SH-SY5Y (cell line): ENCODE data around the gene CDH10.

ENCODE experiments used
- GATA2 ChIP-seq: IDR thresholded peaks from 2 replicates; pipeline ENCODE4 v1.6.1; 2011; ENCODE audit warnings: mild to moderate bottlenecking, low read depth, low read length
- GATA3 ChIP-seq: IDR thresholded peaks from 2 replicates; pipeline ENCODE4 v1.6.1; 2011; ENCODE audit warnings: low read depth, mild to moderate bottlenecking, low read length, moderate library complexity

Gene CDH10

DNA sequence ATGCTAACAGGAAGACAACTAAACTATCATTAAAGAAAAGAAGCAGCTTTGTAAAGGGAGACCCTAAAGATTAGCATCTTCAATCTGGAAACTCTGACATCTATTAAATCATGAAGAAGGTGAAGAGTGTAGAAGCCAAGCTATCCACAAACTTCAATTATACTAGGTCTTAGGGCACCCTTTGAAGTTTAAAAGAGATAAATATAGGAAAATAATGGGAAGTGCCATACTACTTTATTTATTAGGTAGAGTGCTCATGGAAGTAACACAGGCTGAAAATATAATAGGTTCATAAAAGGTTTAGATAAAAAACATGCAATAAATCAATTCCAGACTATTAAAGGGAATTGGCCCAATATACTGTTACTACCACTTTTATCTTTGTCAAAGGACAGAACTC lies 19.9 kb downstream of the CDH10 start:
- TF ChIP-seq GATA3 (no peak), GATA2 (no peak)

DNA sequence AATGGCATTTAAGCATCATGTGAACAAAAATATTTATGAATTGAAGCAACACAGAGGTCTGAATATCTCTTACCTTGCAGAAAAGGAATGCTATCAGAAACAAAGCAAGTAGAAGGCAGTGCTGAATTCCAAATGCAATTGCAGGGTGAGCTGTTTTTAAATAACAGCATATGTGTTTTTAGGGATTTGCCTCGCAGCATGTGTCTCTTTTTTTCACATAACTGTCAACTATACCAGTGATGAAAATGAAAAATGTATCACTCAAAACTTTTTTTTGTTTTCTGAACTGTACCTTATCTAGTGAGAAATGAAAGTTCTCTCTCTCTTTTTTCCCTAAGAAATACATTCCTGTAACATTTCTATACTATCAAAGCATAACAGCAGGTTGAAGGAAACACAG lies 21.2 kb downstream of the CDH10 start:
- TF ChIP-seq GATA3: no peak
- TF ChIP-seq GATA2: no peak

GRCh38 chr5:24623031-24623430 lies 21.7 kb downstream of the CDH10 start:
- no peak for TF ChIP-seq GATA3
- no peak for TF ChIP-seq GATA2

GRCh38 chr5:24621792-24622191 lies 23.0 kb downstream of the CDH10 start:
- no peak for TF ChIP-seq GATA2
- no peak for TF ChIP-seq GATA3

DNA sequence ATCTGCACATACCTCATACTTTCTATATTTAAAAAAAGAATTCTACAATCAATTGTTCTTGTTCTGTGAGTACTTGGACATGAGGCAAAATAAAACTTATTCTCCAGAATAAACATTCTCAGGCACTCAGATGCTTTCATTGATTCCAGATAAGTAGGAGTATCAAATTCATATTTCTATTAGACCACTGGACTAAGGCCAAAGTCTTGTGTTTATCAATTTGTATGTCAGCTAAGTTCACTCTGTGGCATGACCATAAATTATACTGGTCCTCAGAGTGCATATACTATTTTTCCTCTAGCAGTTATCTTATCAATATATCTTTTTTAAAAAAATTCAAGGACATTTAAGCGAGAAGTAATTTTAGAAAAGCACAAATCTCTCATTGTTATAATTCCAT lies 28.2 kb downstream of the CDH10 start:
- TF ChIP-seq GATA3: no peak
- no peak for TF ChIP-seq GATA2

DNA sequence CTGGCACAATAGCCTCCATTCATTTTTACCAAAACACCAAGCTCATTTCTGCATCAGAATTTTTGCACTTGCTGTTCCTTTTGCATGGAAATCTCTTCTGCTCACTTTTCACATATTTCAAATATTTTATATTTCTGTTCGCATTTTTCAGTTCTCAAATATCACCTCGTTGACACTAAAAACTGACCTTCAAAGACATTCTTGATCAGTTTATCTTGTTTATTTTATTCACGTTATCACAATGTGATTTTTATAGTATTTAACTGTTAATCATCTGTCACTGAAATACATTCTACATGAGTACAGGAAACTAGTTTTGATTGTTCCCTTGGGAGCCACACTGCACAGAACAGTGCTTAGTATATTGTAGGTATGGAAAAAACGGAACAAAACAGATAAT lies 29.6 kb downstream of the CDH10 start:
- TF ChIP-seq GATA3 (no peak), GATA2 (no peak)

- TF ChIP-seq GATA3 (no peak), GATA2 (no peak)
Measured at GRCh38 chr5:24609706-24610105, 35.1 kb downstream of the CDH10 start.

GRCh38 chr5:24606971-24607370 lies 37.8 kb downstream of the CDH10 start:
- TF ChIP-seq GATA2 (no peak), GATA3 (no peak)

- TF ChIP-seq GATA2 (no peak), GATA3 (no peak)
Measured at GRCh38 chr5:24602188-24602587, 42.6 kb downstream of the CDH10 start.

DNA sequence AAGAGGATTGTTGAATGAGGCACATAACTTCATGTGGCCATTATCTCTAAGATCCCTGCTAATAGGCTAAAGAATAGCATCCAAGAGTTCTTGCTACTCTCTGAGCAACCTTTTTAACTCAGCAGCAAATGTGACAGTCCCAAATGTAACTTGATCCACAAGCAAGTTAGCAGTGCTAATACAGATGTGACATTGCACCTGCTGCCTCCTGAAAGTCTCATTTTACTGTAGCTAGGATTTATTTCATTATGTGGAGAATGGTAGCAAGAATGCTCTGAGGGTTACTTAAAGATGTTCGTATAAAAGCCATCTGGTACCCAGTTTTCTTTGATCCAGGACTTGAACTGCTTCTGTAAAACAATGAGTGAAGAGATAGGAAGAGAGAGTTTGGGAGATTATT lies 45.8 kb downstream of the CDH10 start:
- TF ChIP-seq GATA3: no peak
- TF ChIP-seq GATA2: no peak

DNA sequence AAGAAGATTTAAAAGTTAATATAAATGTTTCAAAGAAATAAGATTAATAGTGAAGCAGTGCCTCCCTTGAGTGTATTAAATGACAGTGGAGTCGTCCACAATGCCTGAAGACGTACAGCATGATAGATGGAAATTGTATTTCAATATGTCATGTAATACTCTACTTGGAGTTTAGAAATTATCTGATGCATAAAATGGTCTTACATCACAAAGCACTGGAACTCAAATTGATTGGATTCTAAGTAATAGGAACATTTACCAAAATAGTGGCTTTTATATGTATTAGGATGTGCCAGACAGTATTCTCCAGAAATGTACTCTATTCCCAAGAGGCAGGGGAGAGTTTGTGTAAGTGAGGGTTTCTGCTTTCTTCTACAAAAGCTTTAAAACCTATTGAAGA lies 49.4 kb downstream of the CDH10 start:
- TF ChIP-seq GATA3: no peak
- no peak for TF ChIP-seq GATA2

DNA sequence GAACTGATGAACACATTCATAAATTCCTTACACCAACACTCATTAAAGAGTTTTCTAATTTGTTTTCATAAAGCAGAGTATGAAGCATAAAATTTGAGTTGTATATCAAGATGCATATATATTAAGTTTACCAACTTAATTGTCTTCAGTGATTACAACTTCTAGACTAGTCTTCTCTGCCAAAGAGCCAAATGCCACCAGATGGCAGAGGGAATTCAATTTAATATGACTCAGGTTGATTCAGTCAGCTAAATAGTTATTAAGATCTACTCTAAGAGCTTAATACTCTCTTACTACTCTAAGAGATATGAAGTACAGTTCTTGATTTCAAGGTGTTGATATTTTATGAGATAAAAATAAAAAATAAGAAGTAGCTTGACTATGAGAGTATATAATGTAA lies 53.4 kb downstream of the CDH10 start:
- no peak for TF ChIP-seq GATA3

- TF ChIP-seq GATA2 (no peak), GATA3 (no peak)
Measured at GRCh38 chr5:24589566-24589965, 55.2 kb downstream of the CDH10 start.

- no peak for TF ChIP-seq GATA2
- TF ChIP-seq GATA3: no peak
Measured at GRCh38 chr5:24585751-24586150, 59.0 kb downstream of the CDH10 start.

DNA sequence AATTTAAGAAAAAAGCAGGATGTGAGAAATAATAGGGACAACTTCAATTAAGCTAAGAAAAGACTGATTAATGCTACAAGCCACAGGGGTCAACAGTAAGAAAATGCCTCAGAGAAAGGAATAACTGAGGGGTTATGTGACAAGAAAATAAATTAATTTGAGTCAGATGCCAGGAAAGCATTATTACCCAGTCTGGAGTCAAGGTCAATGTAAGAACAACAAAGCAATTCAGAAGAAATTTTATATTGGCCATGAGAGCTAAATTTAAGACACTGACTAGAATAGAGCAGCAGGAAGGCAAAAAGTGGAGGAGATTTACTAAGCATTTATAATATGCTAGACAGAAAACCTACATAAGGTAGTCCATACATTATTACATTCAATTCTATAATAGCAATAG lies 73.5 kb downstream of the CDH10 start:
- no peak for TF ChIP-seq GATA3
- no peak for TF ChIP-seq GATA2

DNA sequence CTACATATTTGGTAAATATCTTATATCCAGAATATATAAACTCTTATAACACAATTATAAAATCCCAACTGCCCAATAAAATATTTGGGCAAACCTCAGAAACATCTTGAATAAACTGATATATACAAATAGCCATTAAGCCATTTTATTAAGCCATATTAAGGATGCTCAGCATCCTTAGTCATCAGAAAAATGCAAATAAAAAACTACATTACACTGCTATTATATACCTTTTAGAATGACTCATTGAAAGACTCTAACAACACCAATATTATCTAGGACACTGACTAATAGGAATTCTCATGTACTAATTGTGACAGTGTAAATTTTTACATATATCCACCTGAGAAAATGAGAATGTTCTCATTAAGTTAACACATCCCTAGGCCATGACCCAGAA lies 77.8 kb downstream of the CDH10 start:
- TF ChIP-seq GATA2: no peak
- TF ChIP-seq GATA3: no peak
